ENCODE measurements around the gene LEKR1. TPM values are rescaled to one million over a fixed set of nuclear protein-coding genes. Genes with fewer than 3 reads are reported as not detected.

LEKR1 gene
- polyA plus RNA-seq, 1 donor: 2.2 TPM

DNA sequence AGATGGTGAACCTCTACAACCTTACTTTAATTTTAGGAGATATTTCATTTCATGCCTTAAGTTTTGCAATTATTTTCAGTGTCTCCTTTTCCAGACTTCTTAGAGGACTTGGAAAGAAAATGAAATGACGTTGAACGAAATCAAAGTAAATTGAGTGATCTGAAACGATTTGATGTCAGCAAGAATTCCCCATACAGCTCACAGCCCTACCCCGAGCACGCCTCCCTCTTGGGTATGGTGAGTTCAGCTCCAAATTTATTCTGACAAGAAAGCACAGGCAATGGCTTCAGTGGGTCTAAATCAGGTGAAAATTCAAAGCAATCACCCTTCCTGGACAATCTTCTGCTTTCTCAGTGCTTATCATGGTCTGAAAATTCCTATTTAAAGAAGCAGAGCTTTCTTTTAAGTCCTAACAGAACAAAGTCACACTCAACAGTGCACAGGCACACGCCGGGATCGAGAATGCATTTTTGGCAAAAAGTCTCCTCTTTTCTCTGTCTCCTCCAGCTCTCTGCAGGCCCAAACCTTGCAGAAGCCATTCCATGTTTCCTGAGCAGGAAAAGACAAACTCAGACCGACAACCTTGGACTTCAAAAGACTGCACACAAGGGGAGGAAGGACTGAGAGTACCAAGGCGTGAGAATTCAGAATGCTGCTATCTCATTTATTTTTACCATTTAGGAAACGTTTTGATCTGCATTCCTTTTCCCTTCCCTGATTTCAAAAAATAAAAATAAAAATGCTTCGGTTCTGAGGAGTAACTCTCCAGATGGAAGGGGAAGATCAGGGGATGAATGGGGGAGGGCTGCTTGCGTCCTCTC, 261.8 kb downstream of the LEKR1 start:
- Histone ChIP-seq H3K27ac (ENCODE audit: low read length) (peak overlapping the region; percentile 99), H3K9me3 (ENCODE audit: control insufficient read depth, low read depth, low read length) (no peaks in the 10 kb centered on the region), H3K4me1 (ENCODE audit: control insufficient read depth, insufficient read depth, low read length) (peaks cover 35% of the 10 kb centered on the region), H3K27me3 (ENCODE audit: control insufficient read depth, insufficient read depth, low read length) (no peaks in the 10 kb centered on the region), H3K4me3 (ENCODE audit: low read length) (peak overlapping the region; percentile 75), H3K36me3 (ENCODE audit: control insufficient read depth, insufficient read depth, low read length) (no peaks in the 10 kb centered on the region)
- no peak for DNase-seq
- 0% methylated on average over 1 of the region's 13 CpGs for WGBS (ENCODE audit: insufficient coverage, low lambda C conversion rate)

DNA sequence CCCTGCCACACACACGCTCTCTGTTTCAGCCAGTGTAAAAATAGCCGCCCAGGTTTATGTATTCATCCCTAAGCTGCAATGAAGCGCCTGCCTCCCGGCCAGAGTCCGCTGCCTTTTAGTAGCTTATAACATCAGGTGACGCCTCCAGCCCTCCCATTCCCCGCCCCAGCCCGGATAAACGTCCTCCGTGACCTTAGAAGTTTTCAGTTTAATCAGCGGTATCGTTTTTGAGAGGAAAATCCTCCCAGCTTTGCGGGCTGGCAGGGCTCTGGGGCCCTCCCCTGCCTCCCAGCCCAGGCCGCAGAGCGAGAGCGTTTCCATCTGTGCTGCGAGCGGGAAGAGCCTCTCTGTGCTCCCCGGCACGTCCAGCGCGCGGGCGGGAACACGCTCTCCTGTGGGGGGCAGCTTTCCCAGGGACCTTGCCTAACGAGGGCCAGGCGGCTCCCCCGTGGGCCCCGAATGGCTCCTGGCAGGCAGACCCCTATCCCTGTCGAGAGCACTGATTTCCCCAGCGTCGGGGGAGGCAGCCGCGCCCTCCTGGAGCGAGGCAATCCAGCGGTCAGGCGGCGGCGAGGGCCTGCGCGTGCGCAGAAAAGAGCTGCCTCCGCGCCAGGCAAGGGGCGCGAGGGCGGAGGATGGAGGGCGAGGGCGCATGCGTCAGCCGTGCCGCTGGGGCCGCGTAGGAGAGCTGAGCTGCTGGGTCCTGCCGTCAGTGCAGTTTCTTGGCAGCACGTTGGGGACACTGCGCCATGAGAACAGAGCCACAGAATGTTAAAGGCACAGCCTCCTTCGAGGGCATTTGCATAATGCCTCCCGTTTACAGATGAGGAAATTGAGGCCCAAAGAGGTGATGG, 262.7 kb downstream of the LEKR1 start:
- H3K36me3 ChIP-seq (ENCODE audit: control insufficient read depth, insufficient read depth, low read length): no peaks in the 10 kb centered on the region
- H3K27ac ChIP-seq (ENCODE audit: low read length): peak overlapping the region; percentile 99
- peaks cover 38% of the 10 kb centered on the region for H3K4me1 ChIP-seq (ENCODE audit: control insufficient read depth, insufficient read depth, low read length)
- no peaks in the 10 kb centered on the region for H3K27me3 ChIP-seq (ENCODE audit: control insufficient read depth, insufficient read depth, low read length)
- whole genome bisulfite sequencing (ENCODE audit: insufficient coverage, low lambda C conversion rate): no CpG with 5 or more reads among the region's 59 CpGs
- H3K4me3 ChIP-seq (ENCODE audit: low read length): peak overlapping the region; percentile 75
- no peaks in the 10 kb centered on the region for H3K9me3 ChIP-seq (ENCODE audit: control insufficient read depth, low read depth, low read length)
- peak; percentile 97 to 98 for DNase-seq

- H3K27me3 ChIP-seq (ENCODE audit: control insufficient read depth, insufficient read depth, low read length): no peaks in the 10 kb centered on the region
- peak overlapping the region; percentile 75 for H3K4me3 ChIP-seq (ENCODE audit: low read length)
Measured at GRCh38 chr3:157089455-157090221, 263.5 kb downstream of the LEKR1 start.

DNA sequence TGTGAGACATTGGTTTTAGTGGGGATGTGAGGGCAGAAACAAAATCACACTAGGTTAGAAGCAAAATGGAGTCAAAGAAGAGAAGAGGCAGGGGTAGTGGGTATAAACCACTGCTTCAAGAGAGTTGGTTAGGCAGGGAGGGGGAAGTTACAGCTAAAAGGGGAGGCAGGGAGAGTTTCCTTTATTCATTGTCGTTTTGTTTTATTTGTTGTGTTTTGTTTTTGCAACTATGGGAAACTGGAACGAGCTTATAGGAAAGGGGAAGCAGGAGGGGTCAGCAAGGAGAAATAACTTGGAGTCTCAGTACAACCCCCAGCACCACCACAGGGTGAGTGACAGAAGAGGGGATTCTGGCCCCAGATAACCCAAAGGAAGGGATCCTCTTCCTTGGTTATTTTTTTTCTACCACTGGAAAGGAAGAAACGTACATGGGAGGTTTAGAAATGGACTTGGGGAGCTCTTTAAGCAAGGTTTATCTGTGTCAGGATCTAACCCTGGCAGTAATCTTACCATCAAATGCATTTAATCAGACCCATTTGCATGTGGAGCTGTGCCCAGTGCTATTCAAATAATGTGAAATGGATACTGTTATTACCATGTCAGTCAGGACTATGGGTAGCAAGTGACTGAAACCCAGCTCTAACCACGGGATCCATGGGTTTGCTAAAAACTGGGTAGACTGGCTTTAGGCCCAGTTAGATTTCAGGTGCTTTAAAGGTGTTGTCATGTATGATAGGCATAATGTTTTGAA, 265.1 kb downstream of the LEKR1 start:
- DNase-seq: no peak
- H3K4me3 ChIP-seq (ENCODE audit: low read length): no peak overlapping the region
- no CpG with 5 or more reads among the region's 4 CpGs for WGBS (ENCODE audit: insufficient coverage, low lambda C conversion rate)
- H3K4me1 ChIP-seq (ENCODE audit: control insufficient read depth, insufficient read depth, low read length): peaks cover 41% of the 10 kb centered on the region
- no peaks in the 10 kb centered on the region for H3K27me3 ChIP-seq (ENCODE audit: control insufficient read depth, insufficient read depth, low read length)
- no peaks in the 10 kb centered on the region for H3K9me3 ChIP-seq (ENCODE audit: control insufficient read depth, low read depth, low read length)
- no peak overlapping the region for H3K27ac ChIP-seq (ENCODE audit: low read length)
- no peaks in the 10 kb centered on the region for H3K36me3 ChIP-seq (ENCODE audit: control insufficient read depth, insufficient read depth, low read length)

More at GRCh38 chr3:157089455-157090221, 263.5 kb downstream of the LEKR1 start:
- Histone ChIP-seq H3K27ac (ENCODE audit: low read length) (peak overlapping the region; percentile 99), H3K4me1 (ENCODE audit: control insufficient read depth, insufficient read depth, low read length) (peaks cover 41% of the 10 kb centered on the region), H3K9me3 (ENCODE audit: control insufficient read depth, low read depth, low read length) (no peaks in the 10 kb centered on the region), H3K36me3 (ENCODE audit: control insufficient read depth, insufficient read depth, low read length) (no peaks in the 10 kb centered on the region)
- WGBS (ENCODE audit: insufficient coverage, low lambda C conversion rate): 52% methylated on average over 4 of the region's 18 CpGs
- peak; percentile 45 to 74 for DNase-seq

DNA sequence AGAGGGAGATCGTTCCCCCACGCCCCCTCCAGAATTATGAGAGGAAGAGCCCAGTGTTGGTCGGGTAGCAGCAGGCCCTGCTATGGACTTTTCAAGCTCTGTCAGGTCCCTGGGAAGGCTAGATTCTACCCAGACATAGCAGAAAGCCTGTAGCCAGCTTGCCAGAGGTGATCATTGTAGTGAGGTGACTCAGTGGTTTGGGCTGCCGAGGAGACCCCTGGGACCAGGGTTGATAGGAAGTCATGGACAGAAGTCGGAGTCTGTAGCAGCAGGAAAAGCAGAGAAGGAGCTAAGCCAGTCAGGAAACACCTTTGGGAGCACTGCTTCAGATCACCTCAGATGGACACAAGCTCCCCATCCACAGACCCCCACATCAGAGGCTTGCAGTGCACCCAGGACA, 266.1 kb downstream of the LEKR1 start:
- H3K27ac ChIP-seq (ENCODE audit: low read length): no peak overlapping the region
- no CpG with 5 or more reads among the region's 5 CpGs for WGBS (ENCODE audit: insufficient coverage, low lambda C conversion rate)
- DNase-seq: no peak

DNA sequence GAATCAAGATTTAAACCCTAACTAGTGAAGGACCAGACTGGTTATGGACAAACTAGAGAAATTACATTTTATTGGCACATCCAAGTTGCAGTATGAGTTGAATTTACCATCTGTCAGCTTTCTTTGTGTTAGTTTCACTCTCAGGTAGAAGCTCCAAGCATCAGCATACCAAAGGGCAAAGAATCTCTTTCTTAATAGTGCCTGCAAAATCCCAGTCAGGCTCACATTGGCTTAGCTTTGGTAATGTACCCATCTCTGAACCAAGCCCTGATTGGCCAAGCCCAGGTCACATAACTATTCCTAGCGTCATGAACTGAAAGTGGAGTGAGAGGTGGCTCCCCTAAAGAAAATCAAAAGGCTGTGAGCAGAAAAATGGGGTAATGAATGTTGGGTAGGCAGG, 266.9 kb downstream of the LEKR1 start:
- H3K27me3 ChIP-seq (ENCODE audit: control insufficient read depth, insufficient read depth, low read length): no peaks in the 10 kb centered on the region
- H3K9me3 ChIP-seq (ENCODE audit: control insufficient read depth, low read depth, low read length): no peaks in the 10 kb centered on the region
- H3K36me3 ChIP-seq (ENCODE audit: control insufficient read depth, insufficient read depth, low read length): no peaks in the 10 kb centered on the region
- DNase-seq: peak; percentile 37 to 64
- peaks cover 28% of the 10 kb centered on the region for H3K4me1 ChIP-seq (ENCODE audit: control insufficient read depth, insufficient read depth, low read length)
- no CpG with 5 or more reads among the region's 1 CpG for WGBS (ENCODE audit: insufficient coverage, low lambda C conversion rate)
- H3K4me3 ChIP-seq (ENCODE audit: low read length): no peak overlapping the region
- H3K27ac ChIP-seq (ENCODE audit: low read length): peak overlapping the region; percentile 30

More for the DNA sequence above, 266.1 kb downstream of the LEKR1 start:
- Histone ChIP-seq H3K36me3 (ENCODE audit: control insufficient read depth, insufficient read depth, low read length) (no peaks in the 10 kb centered on the region), H3K9me3 (ENCODE audit: control insufficient read depth, low read depth, low read length) (no peaks in the 10 kb centered on the region), H3K4me3 (ENCODE audit: low read length) (no peak overlapping the region), H3K4me1 (ENCODE audit: control insufficient read depth, insufficient read depth, low read length) (peaks cover 36% of the 10 kb centered on the region), H3K27me3 (ENCODE audit: control insufficient read depth, insufficient read depth, low read length) (no peaks in the 10 kb centered on the region)

DNA sequence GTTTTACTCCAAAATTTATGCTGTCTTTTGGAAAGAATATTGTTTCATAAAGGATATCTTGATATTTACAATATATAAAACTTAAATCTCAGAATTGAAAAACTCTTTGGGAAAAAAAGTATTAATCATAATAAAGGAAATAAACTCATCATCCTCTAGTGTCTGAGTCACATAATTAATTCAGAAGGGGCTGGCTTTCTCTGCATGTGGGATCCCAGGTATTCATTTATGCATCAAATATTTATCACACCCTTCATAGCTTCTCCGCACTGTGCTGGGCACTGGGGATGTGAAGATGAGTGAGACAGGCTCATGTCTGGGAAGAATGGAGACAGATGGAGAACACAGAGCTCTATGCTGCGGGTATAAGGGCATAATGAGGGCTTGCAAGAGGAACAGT, 268.1 kb downstream of the LEKR1 start:
- Histone ChIP-seq H3K4me3 (ENCODE audit: low read length) (no peak overlapping the region), H3K27ac (ENCODE audit: low read length) (no peak overlapping the region), H3K4me1 (ENCODE audit: control insufficient read depth, insufficient read depth, low read length) (peaks cover 25% of the 10 kb centered on the region), H3K36me3 (ENCODE audit: control insufficient read depth, insufficient read depth, low read length) (no peaks in the 10 kb centered on the region), H3K27me3 (ENCODE audit: control insufficient read depth, insufficient read depth, low read length) (no peaks in the 10 kb centered on the region), H3K9me3 (ENCODE audit: control insufficient read depth, low read depth, low read length) (no peaks in the 10 kb centered on the region)
- DNase-seq: no peak
- WGBS (ENCODE audit: insufficient coverage, low lambda C conversion rate): no CpG with 5 or more reads among the region's 2 CpGs

DNA sequence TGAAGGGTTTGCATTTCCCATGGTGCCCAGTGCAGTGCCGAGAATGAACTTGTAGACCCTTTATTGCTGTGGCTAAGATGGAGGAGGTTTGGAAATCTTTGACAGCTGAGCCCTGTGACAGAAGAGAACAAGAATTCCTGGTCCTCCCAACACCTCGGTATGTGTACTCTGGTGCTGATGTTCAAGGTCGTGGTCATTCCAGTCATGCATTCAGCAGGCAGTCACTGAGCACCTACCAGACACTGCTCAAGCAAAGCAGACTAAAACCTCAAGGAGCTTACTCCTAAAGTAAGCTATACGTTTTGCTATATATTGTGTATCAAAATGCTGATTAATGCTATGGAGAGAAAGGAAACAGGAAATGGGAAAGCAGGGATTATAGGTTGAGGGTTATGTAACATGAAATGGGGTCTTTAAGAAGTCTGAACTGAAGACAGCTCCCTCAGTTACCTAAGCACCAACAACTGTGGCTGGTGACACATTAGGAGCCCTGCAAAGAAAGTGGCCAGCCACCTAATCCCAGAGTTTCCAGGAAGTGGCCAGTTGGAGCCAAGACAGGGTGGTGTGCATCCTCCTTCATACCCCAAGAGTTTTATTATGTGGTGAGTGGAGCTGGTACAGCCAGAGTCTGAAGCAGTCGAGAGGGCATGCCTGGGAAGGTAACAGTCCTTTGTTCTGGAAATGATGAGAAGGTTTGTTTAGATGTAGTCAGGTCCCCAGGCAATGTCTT, 268.8 kb downstream of the LEKR1 start:
- peaks cover 19% of the 10 kb centered on the region for H3K4me1 ChIP-seq (ENCODE audit: control insufficient read depth, insufficient read depth, low read length)
- peak in 1 of 2 donors; percentile 27 for DNase-seq
- no peaks in the 10 kb centered on the region for H3K9me3 ChIP-seq (ENCODE audit: control insufficient read depth, low read depth, low read length)
- no peak overlapping the region for H3K4me3 ChIP-seq (ENCODE audit: low read length)
- no peaks in the 10 kb centered on the region for H3K36me3 ChIP-seq (ENCODE audit: control insufficient read depth, insufficient read depth, low read length)
- H3K27ac ChIP-seq (ENCODE audit: low read length): no peak overlapping the region
- WGBS (ENCODE audit: insufficient coverage, low lambda C conversion rate): 80% methylated on average over 1 of the region's 5 CpGs
- H3K27me3 ChIP-seq (ENCODE audit: control insufficient read depth, insufficient read depth, low read length): no peaks in the 10 kb centered on the region
